ENCODE results near the gene PHOSPHO2.
A peak's percentile ranks its signal among the peaks of the same experiment; 100 is the strongest.

The PHOSPHO2 gene, protein sequence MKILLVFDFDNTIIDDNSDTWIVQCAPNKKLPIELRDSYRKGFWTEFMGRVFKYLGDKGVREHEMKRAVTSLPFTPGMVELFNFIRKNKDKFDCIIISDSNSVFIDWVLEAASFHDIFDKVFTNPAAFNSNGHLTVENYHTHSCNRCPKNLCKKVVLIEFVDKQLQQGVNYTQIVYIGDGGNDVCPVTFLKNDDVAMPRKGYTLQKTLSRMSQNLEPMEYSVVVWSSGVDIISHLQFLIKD

DNA sequence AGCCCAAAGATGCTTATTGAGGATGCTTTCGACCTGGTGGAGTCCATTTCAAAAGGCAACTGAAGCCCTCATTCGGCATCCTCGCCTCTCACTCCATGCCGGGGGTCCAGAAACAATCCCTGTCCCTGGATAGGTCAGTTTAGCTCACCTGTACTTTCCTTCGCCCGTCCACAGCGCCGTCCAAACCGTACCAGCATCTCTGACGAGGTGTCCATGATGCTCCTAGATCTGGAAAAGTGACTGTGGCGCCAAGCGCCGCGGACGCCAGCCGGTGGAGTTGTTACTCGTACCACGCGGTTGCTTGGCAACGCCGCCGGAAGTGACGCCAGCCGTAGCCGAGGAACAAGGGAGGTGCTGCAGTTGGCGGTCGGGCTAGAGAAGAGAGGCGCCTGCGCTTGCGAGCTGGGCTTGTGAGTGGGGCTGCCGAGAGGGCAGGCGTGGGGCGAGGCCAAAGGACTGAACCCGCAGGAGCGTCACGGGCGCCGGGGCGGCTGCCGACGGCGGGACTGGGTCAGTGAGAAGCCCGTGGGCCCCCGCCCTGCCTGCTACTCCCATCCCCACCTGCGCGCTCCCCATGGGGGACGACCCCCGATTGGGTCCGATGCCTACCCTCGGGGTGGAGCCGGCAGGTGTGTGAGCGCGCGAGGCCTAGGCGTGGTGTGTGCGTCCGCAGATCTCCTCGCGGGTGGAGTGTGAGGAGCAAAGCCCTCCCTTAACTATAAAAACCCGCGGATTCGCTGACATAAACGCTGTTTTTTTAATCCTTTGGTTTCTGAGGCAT is at the start of gene PHOSPHO2, which contains the start of gene CFAP210:
Gene PHOSPHO2 (plus strand): TSS at position 357 of the 781 bp plus-strand sequence. CDS start 6,503 bp downstream, outside the sequence.
Gene CFAP210 (minus strand): TSS at position 293 of the 781 bp plus-strand sequence. CDS start 78 bp downstream, at position 215.
- DNase-seq (ENCODE audit: low spot score), result peak; percentile 98

GRCh38 chr2:169647496-169647895 is 46.8 kb upstream of the PHOSPHO2 start:
- DNase-seq (ENCODE audit: low spot score), result no peak

GRCh38 chr2:169649278-169649677 is 45.0 kb upstream of the PHOSPHO2 start:
- no peak for DNase-seq (ENCODE audit: low spot score)

GRCh38 chr2:169653636-169654035 is 40.6 kb upstream of the PHOSPHO2 start:
- no peak for DNase-seq (ENCODE audit: low spot score)

DNA sequence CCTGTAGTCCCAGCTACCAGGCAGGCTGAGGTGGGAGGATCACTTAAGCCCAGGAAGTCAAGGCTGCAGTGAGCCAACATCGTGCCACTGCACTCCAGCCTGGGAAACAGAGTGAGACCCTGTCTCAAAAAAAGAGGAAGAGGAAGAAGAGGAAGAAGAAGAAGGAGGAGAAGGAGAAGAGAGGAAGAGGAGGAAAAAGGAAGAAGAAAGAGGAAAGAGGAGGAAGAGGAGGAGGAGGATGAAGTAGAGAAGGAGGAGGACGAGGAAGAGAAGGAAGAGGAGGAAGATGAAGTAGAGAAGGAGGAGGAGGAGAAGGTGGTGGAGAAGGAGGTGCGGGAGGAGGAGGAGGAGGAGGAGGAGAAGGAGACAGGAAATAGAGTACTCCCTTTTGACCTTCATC is 38.1 kb upstream of the PHOSPHO2 start:
- DNase-seq (ENCODE audit: low spot score), result no peak

- no peak for DNase-seq (ENCODE audit: low spot score)
Measured at GRCh38 chr2:169658877-169659276, 35.4 kb upstream of the PHOSPHO2 start.

DNA sequence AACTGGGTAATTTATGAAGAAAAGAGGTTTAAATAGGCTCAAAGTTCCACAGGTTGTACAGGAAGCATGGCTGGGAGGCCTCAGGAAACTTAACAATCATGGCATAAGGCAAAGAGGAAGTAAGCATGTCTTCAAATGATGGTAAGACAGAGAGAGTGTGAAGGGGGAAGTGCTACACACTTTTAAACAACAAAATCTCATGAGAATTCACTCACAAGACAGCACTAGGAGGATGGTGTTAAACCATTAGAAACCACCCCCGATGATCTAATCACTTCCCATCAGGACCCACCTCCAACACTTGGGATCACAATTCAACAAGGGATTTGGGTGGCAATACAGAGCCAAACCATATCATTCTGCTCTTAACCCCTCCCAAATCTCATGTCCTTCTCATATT is 34.9 kb upstream of the PHOSPHO2 start:
- no peak for DNase-seq (ENCODE audit: low spot score)

DNA sequence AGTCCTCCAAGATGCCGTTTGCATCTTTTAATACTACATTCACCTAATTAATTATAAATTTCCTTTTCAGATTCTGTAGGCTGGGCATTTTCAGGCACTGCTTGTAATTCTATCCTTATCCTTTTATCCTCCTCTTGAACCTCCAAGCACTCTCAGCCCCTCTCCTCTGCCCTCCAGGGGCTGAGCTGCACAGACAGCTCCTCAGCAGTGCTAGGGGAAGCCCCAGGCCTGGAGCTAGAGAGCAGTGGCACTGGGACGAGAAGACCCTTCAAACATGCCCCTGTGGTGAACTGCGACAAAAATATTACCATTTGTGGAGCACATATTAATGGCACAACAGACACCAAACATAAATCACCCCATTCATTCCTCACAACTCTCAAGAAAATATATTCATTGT is 33.0 kb upstream of the PHOSPHO2 start:
- DNase-seq (ENCODE audit: low spot score), result no peak

DNA sequence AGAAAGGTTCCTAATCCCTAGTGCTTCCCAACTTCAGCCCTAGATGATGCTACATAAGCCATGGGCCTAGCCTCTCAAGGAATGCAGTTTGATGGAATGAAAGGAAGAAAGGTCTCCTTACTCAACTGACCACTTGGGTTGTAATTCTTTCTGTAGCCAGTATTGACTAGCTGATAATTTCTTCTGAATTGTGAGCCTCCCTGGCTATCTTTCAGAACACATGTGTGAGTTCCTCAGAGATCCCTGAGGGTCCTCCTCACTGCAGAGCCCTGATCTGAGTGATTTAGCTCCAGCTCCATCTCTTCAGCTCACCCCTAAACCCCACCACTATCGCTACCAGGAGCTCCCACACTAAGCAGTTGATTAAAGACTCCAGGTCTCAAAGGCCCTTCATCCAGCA is 31.5 kb upstream of the PHOSPHO2 start:
- no peak for DNase-seq (ENCODE audit: low spot score)

GRCh38 chr2:169663247-169663646 is 31.0 kb upstream of the PHOSPHO2 start:
- no peak for DNase-seq (ENCODE audit: low spot score)

DNA sequence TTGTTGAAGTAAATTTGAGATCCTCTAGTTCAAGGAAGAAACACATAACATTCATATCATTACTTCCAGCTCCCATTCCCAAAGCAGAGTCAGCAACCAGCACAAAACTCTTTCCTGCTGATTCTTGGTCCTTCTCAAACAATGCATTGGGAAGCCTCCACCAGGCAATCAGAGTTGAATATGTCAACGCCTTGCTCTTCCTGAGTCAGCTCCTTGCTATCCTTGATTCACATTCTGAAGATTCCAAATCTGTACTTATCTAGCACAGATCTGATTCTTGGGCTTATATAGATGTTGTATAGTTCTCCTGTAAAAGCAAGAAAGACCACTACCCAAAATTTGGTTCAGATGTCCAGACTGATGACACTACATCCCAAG is 29.7 kb upstream of the PHOSPHO2 start:
- no peak for DNase-seq (ENCODE audit: low spot score)

- no peak for DNase-seq (ENCODE audit: low spot score)
Measured at GRCh38 chr2:169664978-169665930, 29.0 kb upstream of the PHOSPHO2 start.

- DNase-seq (ENCODE audit: low spot score), result no peak
Measured at GRCh38 chr2:169667583-169667982, 26.7 kb upstream of the PHOSPHO2 start.

- DNase-seq (ENCODE audit: low spot score), result no peak
Measured at GRCh38 chr2:169670215-169670651, 24.0 kb upstream of the PHOSPHO2 start.

GRCh38 chr2:169670937-169671336 is 23.3 kb upstream of the PHOSPHO2 start:
- DNase-seq (ENCODE audit: low spot score), result no peak

- DNase-seq (ENCODE audit: low spot score), result no peak
Measured at GRCh38 chr2:169672406-169672805, 21.9 kb upstream of the PHOSPHO2 start.

DNA sequence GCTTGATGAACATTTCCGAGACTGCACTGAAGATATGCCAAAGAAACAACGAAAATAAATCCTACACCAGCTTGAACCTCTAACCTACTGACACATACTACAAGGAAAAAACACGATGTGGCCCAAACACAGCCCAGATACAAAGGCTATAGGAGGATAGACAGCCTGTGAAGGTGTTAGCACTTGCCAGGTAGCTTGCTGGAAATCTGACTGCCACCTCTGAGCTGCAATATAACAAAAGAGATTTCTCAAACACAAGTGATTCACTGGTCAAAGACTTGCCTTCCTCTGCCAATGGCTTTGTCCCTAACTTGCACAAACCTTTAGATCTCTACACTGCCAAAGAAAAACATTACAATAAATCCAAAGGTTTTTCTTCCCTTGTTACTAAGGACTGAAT is 21.2 kb upstream of the PHOSPHO2 start:
- DNase-seq (ENCODE audit: low spot score), result no peak

DNA sequence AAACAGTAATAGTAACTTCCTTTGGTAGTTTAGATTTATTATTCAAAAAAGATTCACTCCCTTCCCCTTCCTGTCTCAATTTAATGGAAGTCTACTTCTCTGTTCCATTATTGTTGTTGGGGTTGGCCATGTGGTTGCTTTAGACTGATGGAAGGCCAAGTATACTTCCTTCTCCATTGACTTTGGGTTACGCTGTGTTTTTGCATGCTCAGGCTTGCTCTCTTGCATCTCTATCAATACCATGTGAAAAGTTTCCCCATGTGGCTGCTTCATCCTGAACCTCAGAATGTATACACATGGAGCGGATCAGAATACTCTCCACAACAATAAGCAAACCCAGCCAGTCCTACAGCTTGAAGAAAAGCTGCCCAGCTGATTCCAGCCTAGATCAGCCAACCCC is 20.3 kb upstream of the PHOSPHO2 start:
- no peak for DNase-seq (ENCODE audit: low spot score)

DNA sequence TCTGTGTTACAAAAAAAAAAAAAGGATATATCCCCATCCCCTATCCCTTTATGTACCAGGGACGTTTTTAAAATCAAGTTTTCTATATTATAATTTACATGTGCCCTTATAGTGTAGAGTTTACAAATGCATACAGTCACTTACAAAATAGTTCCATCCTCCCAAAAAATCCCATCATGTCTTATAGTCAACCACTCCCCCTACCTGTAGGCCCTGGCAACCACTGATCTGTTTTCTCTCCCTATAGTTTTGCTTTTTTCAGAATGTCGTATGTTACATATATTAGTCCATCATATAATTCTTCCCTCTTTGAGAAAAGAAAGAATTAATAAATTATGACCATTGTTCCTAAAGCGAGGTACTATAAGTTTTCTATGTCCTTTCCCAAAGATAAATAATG is 17.9 kb upstream of the PHOSPHO2 start:
- DNase-seq (ENCODE audit: low spot score), result no peak

GRCh38 chr2:169676850-169677249 is 17.4 kb upstream of the PHOSPHO2 start:
- DNase-seq (ENCODE audit: low spot score), result no peak

- no peak for DNase-seq (ENCODE audit: low spot score)
Measured at GRCh38 chr2:169683054-169683424, 11.2 kb upstream of the PHOSPHO2 start.

GRCh38 chr2:169683425-169684134 is 10.7 kb upstream of the PHOSPHO2 start:
- DNase-seq (ENCODE audit: low spot score), result no peak
